Calu3 (cell line): ENCODE results near the gene KY. TPM values are rescaled to one million over a fixed set of nuclear protein-coding genes. Genes with fewer than 3 reads are reported as not detected.

Experiments
- BruUV-seq: library from RNA; stranded (reverse); fragments of 400-500 nt; replicated peaks from 2 replicates; lab custom pipeline; 2021; lab: Mats Ljungman, UMichigan
- CTCF ChIA-PET: fragments of 300-600 bp; sonication (Branson Sonifier 250); formaldehyde crosslinking; loops from one replicate; lab custom pipeline; 2022; ENCODE audit warnings: antibody characterized with exemption; lab: Charles Lee
- DNase-seq: peaks from one replicate; pipeline ENCODE4 v3.0.0; 2022
- H3K27ac Mint-ChIP-seq: one replicate; pipeline ENCODE4 v1.8.0; 2022; ENCODE audit warnings: mixed read lengths; ENCODE audit not compliant: unreplicated experiment
- H3K27me3 Mint-ChIP-seq: one replicate; pipeline ENCODE4 v1.8.0; 2022; ENCODE audit warnings: mixed read lengths; ENCODE audit not compliant: unreplicated experiment
- H3K36me3 Mint-ChIP-seq: one replicate; pipeline ENCODE4 v1.8.0; 2022; ENCODE audit warnings: mild to moderate bottlenecking, moderate library complexity, mixed read lengths; ENCODE audit not compliant: insufficient read depth, unreplicated experiment
- H3K4me1 Mint-ChIP-seq: one replicate; pipeline ENCODE4 v1.8.0; 2022; ENCODE audit warnings: mild to moderate bottlenecking, low read depth, mixed read lengths; ENCODE audit not compliant: unreplicated experiment
- H3K4me3 Mint-ChIP-seq: one replicate; pipeline ENCODE4 v1.8.0; 2022; ENCODE audit warnings: mild to moderate bottlenecking, low read depth, moderate library complexity, mixed read lengths; ENCODE audit not compliant: unreplicated experiment
- H3K9me3 Mint-ChIP-seq: one replicate; pipeline ENCODE4 v1.8.0; 2022; ENCODE audit warnings: low read depth, mixed read lengths; ENCODE audit not compliant: unreplicated experiment
- intact Hi-C: fragments of 100-400 bp; cut with micrococcal nuclease; formaldehyde crosslinking; loops from one replicate; pipeline ENCODE4 v1.10.0; 2022; ENCODE audit not compliant: unreplicated experiment
- total RNA-seq: library from RNA; stranded (reverse); gene quantifications from 2 replicates; pipeline ENCODE4 v1.2.3, GENCODE V29; 2022
- TF ChIP-seq, protein P1 (sequence below): fragments of 200-600 bp; IDR thresholded peaks from one replicate; pipeline ENCODE4 v1.8.0; 2022; ENCODE audit warnings: antibody characterized with exemption; ENCODE audit not compliant: unreplicated experiment

KY gene
- total RNA-seq, 1 experiment from 2014 or later, result not detected

DNA sequence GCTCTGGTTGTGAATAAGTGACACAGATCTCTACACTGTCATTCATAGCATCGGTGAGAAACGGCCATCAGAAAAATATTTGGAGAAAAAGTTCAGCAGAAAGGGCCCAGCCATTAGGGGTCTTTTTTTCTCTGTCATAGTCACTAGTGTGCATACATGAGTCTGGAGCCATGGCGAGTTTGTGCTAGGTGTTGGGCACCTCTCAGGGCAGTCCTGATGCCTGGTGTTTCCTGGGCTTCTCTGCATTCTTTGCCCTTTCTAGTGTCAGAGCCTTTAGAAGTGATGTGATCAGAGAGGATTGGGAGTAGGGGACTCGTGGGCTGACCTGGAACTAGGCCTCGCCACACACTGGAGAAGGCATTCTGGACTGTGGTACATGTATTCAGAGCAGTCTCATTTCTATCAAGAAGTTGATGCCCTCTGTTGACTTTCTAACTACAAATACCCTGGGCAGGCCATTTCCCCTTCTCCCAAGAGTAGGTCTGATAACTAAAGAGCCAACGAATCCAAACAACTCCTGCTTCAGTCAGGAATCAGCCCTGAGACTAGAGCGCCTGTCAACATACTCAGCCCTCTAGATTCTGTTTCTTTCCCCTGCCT lies 1.6 kb downstream of the KY start:
- H3K4me3 Mint-ChIP-seq, result no peak overlapping the region
- H3K27ac Mint-ChIP-seq, result no peak overlapping the region
- no TSS peak for BruUV-seq
- H3K9me3 Mint-ChIP-seq, result no peaks in the 10 kb centered on the region
- peaks cover 92% of the 10 kb centered on the region for H3K27me3 Mint-ChIP-seq
- H3K36me3 Mint-ChIP-seq, result no peaks in the 10 kb centered on the region
- intact Hi-C loops, result no loop called here
- H3K4me1 Mint-ChIP-seq, result no peaks in the 10 kb centered on the region
- CTCF ChIA-PET, result no interaction called here
- DNase-seq, result no peak
- TF ChIP-seq, protein P1, sequence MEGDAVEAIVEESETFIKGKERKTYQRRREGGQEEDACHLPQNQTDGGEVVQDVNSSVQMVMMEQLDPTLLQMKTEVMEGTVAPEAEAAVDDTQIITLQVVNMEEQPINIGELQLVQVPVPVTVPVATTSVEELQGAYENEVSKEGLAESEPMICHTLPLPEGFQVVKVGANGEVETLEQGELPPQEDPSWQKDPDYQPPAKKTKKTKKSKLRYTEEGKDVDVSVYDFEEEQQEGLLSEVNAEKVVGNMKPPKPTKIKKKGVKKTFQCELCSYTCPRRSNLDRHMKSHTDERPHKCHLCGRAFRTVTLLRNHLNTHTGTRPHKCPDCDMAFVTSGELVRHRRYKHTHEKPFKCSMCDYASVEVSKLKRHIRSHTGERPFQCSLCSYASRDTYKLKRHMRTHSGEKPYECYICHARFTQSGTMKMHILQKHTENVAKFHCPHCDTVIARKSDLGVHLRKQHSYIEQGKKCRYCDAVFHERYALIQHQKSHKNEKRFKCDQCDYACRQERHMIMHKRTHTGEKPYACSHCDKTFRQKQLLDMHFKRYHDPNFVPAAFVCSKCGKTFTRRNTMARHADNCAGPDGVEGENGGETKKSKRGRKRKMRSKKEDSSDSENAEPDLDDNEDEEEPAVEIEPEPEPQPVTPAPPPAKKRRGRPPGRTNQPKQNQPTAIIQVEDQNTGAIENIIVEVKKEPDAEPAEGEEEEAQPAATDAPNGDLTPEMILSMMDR, result no peak

DNA sequence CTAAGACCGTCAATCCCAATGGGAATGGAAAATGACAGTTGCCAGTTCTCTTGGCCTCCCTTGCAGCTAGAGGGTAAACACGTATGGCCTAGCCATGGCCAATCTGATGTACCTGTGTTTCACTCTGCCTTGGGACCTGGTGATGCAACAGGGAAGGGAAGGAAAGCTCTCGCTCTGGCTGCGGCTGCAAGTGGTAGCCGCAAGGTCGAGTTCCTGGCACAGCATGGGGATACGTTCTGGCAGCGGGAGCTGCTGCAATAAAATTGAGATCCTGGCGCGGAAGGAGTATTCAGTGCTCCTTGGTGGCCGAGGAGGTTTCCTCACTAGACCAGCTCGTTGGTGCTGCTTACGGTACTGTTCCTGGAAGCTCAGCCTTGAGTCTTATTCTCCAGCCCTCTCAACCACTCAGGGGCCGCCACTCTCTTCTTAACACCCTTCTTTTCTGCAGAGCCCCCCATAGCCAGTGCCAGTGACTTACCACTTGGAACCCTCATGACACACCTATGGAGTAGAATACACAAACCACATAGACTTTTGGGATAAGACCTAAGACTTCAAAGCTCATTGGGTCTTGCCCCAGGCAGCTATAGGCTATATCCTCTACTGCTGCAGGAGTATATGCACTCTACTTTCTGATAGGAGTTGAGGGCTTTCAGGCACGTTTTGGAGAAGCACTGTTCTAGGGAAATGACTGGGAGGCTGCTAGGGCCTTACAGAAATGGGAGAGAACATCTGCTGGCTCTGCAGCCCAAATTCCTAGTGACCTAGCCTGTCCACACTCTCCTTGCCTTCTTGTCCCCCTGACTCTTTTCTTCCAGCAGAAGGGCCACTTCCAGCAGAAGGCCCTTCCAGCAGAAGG lies 2.7 kb downstream of the KY start:
- no peak overlapping the region for H3K27ac Mint-ChIP-seq

DNA sequence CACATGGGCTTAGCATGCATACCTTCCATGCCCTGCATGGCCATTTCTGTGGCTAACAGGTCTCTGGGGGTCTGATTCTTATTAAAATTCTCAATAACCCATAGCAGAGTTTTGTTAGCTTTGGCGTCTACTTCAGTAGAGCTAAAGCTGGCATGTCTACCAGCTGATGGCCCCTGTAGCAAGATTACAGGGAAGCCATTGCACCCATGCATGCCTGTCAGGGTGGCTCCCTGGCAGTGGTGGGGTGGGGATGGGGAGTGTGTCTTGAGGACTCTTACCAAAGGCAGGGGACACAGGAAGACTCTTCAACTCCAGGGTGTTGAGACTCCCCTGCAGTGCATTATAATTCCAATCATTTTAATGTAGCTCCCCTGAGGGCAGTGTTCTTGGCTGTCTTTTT lies 4.7 kb downstream of the KY start:
- no TSS peak for BruUV-seq
- DNase-seq, result no peak
- no peaks in the 10 kb centered on the region for H3K36me3 Mint-ChIP-seq
- TF ChIP-seq, protein P1, result no peak
- no peaks in the 10 kb centered on the region for H3K4me1 Mint-ChIP-seq
- H3K9me3 Mint-ChIP-seq, result no peaks in the 10 kb centered on the region
- no peak overlapping the region for H3K27ac Mint-ChIP-seq
- CTCF ChIA-PET, result no interaction called here
- peaks cover 81% of the 10 kb centered on the region for H3K27me3 Mint-ChIP-seq
- intact Hi-C loops, result no loop called here
- H3K4me3 Mint-ChIP-seq, result no peak overlapping the region

More for the DNA sequence above, 2.7 kb downstream of the KY start:
- BruUV-seq, result no TSS peak
- TF ChIP-seq, protein P1, result no peak
- DNase-seq, result no peak
- H3K4me3 Mint-ChIP-seq, result no peak overlapping the region
- CTCF ChIA-PET, result no interaction called here
- no peaks in the 10 kb centered on the region for H3K36me3 Mint-ChIP-seq
- no peaks in the 10 kb centered on the region for H3K9me3 Mint-ChIP-seq
- intact Hi-C loops, result no loop called here
- H3K27me3 Mint-ChIP-seq, result peaks cover 81% of the 10 kb centered on the region
- no peaks in the 10 kb centered on the region for H3K4me1 Mint-ChIP-seq

DNA sequence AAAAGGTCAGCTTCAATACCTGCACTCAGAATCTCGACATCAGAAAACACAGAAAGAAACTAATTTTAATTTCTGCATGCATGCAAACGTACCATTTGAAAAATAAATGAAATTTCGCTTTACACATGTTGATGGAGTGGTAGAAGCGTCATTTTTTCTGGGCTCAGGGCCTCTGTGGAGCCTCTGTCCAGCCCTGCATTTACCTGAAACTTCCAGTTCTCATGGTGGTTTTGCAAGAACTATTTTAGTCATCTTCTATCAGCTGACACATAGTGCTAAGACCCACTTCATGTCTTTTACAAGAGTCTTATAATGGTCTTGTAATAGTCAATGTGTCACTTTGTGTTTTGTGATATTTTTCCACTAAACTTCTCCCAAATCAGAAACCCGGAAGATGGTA lies 5.3 kb downstream of the KY start:
- TF ChIP-seq, protein P1, result no peak
- Mint-ChIP-seq H3K27me3 (peaks cover 81% of the 10 kb centered on the region), H3K4me1 (no peaks in the 10 kb centered on the region), H3K27ac (no peak overlapping the region), H3K9me3 (no peaks in the 10 kb centered on the region), H3K4me3 (no peak overlapping the region), H3K36me3 (no peaks in the 10 kb centered on the region)
- intact Hi-C loops, result no loop called here
- no TSS peak for BruUV-seq
- CTCF ChIA-PET, result no interaction called here
- DNase-seq, result no peak
